Gastrocnemius medialis (tissue), 4 donors: ENCODE measurements around the gene PDGFRB. TPM values are rescaled to one million over a fixed set of nuclear protein-coding genes. Genes with fewer than 3 reads are reported as not detected.

Experiments used
- ATAC-seq, 2 donors: fragments of 150-250 bp; one replicate each; pipeline ENCODE4 v1.9.1; 2016
- DNase-seq, 2 donors: peaks; one replicate each; pipeline ENCODE4 v3.0.0-alpha.2; 2019
- H3K27ac ChIP-seq, 4 donors: fragments of 200-600 bp; sonication (generic); 1 replicate in 1 of 4; 2 replicates in 3 of 4; pipeline ENCODE4 v1.5.1; 2016 to 2018; ENCODE audit warnings: mild to moderate bottlenecking in 2 of 4, moderate library complexity in 1 of 4
- H3K27me3 ChIP-seq, 3 donors: fragments of 200-600 bp; sonication (generic) in 2 of 3; 1 replicate in 1 of 3; 2 replicates in 2 of 3; pipeline versions ENCODE4 v1.5.1 to v1.6.0; 2016 to 2019; ENCODE audit warnings: mild to moderate bottlenecking in 1 of 3, moderate library complexity in 1 of 3
- H3K36me3 ChIP-seq, 2 donors: fragments of 200-600 bp; sonication (generic) in 1 of 2; one replicate each; pipeline ENCODE4 v1.5.1; 2017 to 2018
- H3K4me1 ChIP-seq, 2 donors: fragments of 200-600 bp; sonication (generic) in 1 of 2; one replicate each; pipeline ENCODE4 v1.5.1; 2016 to 2017; ENCODE audit warnings: mild to moderate bottlenecking in 2 of 2
- H3K4me3 ChIP-seq, 4 donors: fragments of 200-600 bp; sonication (generic) in 3 of 4; 1 replicate in 1 of 4; 2 replicates in 3 of 4; pipeline ENCODE4 v1.5.1; 2016 to 2019; ENCODE audit warnings: mild to moderate bottlenecking in 2 of 4
- H3K9me3 ChIP-seq, 3 donors: fragments of 200-600 bp; sonication (generic) in 2 of 3; 1 replicate in 1 of 3; 2 replicates in 2 of 3; pipeline ENCODE4 v1.5.1; 2016 to 2019
- POLR2A ChIP-seq, 2 donors: fragments of 450-650 bp; IDR thresholded peaks; one replicate each; pipeline ENCODE4 v1.6.1; 2017; ENCODE audit warnings: antibody characterized with exemption in 2 of 2, mild to moderate bottlenecking in 2 of 2, moderate library complexity in 2 of 2
- in situ Hi-C, 4 donors: fragments of 200-750 bp; cut with MboI; loops; one replicate each; pipeline versions ENCODE4 v1.15.0 to v1.8.0; 2017; ENCODE audit warnings: low sequenced_read_pairs in 4 of 4
- intact Hi-C: fragments of 100-400 bp; cut with DNase I; formaldehyde crosslinking; loops from one replicate; pipeline ENCODE4 v1.15.1; 2023; ENCODE audit warnings: low total_unique reads
- total RNA-seq, 4 donors: library from RNA; depleted of rRNA; stranded (reverse); fragments of >200 nt; gene quantifications; one replicate each; pipeline versions ENCODE4 v1.1.0 to v1.2.3, GENCODE V29; 2016
- TF ChIP-seq, protein P1 (sequence below), 5 experiments: fragments of 450-650 bp in 3 of 5; fragments of 200-600 bp in 2 of 5; sonication (generic) in 2 of 5; IDR thresholded peaks in 4 of 5; conservative IDR thresholded peaks in 1 of 5; 1 replicate in 4 of 5; 2 replicates in 1 of 5; pipeline ENCODE4 v1.5.1; 2016 to 2019; ENCODE audit warnings: antibody characterized with exemption in 5 of 5, mild to moderate bottlenecking in 3 of 5, moderate library complexity in 3 of 5

PDGFRB gene
- total RNA-seq, 4 donors from 2014 or later: 27.9 to 58.4 (median 52.5) TPM

DNA sequence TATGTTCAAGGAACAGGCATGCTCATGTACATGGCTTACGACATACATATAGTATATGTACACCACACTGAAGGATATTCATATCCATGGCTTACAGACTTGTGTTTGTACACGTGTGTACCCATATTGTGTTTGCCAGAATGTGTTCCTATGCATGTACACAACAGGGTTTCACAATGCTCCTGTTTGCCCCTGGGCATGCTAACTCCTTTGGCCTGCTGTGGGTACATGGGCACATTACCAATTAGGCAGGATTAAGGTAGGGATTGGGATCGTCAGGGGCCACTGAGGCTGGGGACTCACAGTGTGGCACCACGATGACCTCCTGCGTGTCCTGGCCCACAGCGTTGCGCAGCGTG is 26.2 kb downstream of the PDGFRB start:
- ATAC-seq (no peak), DNase-seq (no peak)
- Histone ChIP-seq H3K36me3 (no peaks in the 10 kb centered on the region), H3K9me3 (no peaks in the 10 kb centered on the region), H3K4me3 (peak overlapping the region in 1 of 4 donors; percentile 40), H3K4me1 (peaks cover 0 to 10% of the 10 kb centered on the region in 2 donors), H3K27me3 (no peaks in the 10 kb centered on the region), H3K27ac (peak overlapping the region in 1 of 4 donors; percentile 30)
- TF ChIP-seq, protein P1, sequence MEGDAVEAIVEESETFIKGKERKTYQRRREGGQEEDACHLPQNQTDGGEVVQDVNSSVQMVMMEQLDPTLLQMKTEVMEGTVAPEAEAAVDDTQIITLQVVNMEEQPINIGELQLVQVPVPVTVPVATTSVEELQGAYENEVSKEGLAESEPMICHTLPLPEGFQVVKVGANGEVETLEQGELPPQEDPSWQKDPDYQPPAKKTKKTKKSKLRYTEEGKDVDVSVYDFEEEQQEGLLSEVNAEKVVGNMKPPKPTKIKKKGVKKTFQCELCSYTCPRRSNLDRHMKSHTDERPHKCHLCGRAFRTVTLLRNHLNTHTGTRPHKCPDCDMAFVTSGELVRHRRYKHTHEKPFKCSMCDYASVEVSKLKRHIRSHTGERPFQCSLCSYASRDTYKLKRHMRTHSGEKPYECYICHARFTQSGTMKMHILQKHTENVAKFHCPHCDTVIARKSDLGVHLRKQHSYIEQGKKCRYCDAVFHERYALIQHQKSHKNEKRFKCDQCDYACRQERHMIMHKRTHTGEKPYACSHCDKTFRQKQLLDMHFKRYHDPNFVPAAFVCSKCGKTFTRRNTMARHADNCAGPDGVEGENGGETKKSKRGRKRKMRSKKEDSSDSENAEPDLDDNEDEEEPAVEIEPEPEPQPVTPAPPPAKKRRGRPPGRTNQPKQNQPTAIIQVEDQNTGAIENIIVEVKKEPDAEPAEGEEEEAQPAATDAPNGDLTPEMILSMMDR (IDR thresholded peaks at IDR 0.05 in 4 of 5, conservative IDR thresholded peaks at IDR 0.05 in 1 of 5): no peak
- no peak for TF ChIP-seq POLR2A (IDR thresholded peaks at IDR 0.05)
- in situ Hi-C loops (no loop called here), intact Hi-C loops (no loop called here)

DNA sequence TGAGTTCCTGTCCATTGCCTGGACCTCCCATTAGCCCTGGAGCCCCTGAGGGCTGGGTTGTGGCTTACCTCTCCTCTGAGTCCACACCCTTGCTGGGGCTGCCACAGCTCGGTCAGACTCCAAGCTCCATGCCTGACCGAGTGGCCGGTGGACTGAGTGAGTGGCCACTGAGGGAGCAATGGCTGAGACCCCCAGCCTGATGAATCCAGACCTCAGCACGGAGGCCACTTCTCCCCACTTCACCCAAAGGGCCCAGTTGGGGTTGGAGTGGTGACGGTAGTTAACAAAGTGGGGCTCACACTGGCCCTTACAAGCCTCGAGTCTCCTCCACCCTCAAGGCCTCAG is 28.8 kb downstream of the PDGFRB start:
- Histone ChIP-seq H3K9me3 (no peaks in the 10 kb centered on the region), H3K4me1 (peaks cover 0 to 10% of the 10 kb centered on the region in 2 donors), H3K4me3 (no peak overlapping the region), H3K36me3 (no peaks in the 10 kb centered on the region), H3K27ac (no peak overlapping the region), H3K27me3 (no peaks in the 10 kb centered on the region)
- ATAC-seq (no peak), DNase-seq (no peak)
- in situ Hi-C loops: no loop called here
- intact Hi-C loops: no loop called here
- no peak for TF ChIP-seq POLR2A (IDR thresholded peaks at IDR 0.05)
- TF ChIP-seq, protein P1 (IDR thresholded peaks at IDR 0.05 in 4 of 5, conservative IDR thresholded peaks at IDR 0.05 in 1 of 5): no peak

DNA sequence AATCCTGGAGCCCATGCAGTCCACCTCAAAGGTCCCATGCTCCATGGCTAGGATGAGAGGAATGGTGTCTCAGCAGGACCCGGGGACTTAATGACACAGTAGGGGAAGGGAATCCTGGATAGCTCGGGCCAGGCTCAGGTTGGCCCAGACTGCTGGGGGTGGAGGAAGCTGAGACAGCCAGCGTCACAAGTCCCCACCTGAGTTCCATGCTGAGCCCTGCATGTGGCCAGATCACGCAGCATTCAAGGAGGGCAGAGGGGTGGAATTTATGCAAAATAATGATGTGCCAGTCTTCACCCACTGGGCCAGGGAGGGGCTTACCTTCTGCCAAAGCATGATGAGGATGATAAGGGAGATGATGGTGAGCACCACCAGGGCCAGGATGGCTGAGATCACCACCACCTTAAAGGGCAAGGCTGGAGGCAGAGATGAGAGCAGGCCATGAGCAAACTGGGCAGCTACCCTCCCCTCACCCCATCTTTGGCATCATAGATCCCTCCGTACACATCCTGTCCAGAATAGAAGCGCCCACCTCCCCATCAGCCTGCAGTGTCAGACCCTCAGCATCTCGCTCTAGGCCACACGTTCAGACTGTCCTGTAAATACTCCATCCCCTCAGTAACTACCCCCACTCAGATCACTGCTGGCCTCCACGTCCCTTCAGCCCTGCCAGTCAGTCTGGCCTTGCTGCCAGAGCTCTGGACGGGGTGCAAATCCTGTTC is 29.3 kb downstream of the PDGFRB start:
- Histone ChIP-seq H3K36me3 (no peaks in the 10 kb centered on the region), H3K27ac (no peak overlapping the region), H3K27me3 (no peaks in the 10 kb centered on the region), H3K4me3 (no peak overlapping the region), H3K9me3 (no peaks in the 10 kb centered on the region), H3K4me1 (peaks cover 0 to 10% of the 10 kb centered on the region in 2 donors)
- TF ChIP-seq, protein P1 (IDR thresholded peaks at IDR 0.05 in 4 of 5, conservative IDR thresholded peaks at IDR 0.05 in 1 of 5): no peak
- TF ChIP-seq POLR2A (IDR thresholded peaks at IDR 0.05): no peak
- intact Hi-C loops: no loop called here
- DNase-seq (no peak), ATAC-seq (no peak)
- in situ Hi-C loops: no loop called here

DNA sequence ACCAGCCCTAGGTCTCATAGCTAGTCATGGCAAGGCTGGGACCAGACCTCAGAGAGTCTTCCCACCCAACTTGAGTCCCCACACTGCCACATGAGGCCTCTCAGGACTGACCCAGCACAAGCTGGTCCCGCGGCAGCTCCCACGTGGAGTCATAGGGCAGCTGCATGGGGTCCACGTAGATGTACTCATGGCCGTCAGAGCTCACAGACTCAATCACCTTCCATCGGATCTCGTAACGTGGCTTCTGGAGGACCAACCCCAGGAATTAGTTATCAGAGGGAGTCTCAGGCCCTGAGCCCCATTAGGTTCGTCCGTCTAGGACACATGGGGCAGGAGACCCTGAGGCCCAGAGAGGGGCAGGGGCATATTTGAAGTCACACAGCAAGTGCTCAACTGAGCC is 30.3 kb downstream of the PDGFRB start:
- H3K27me3 ChIP-seq: no peaks in the 10 kb centered on the region
- H3K4me3 ChIP-seq: no peak overlapping the region
- in situ Hi-C loops: no loop called here
- DNase-seq: no peak
- H3K27ac ChIP-seq: peak overlapping the region in 1 of 4 donors; percentile 41
- intact Hi-C loops: no loop called here
- no peaks in the 10 kb centered on the region for H3K36me3 ChIP-seq
- peaks cover 0 to 10% of the 10 kb centered on the region in 2 donors for H3K4me1 ChIP-seq
- no peak for TF ChIP-seq POLR2A (IDR thresholded peaks at IDR 0.05)
- TF ChIP-seq, protein P1 (IDR thresholded peaks at IDR 0.05 in 4 of 5, conservative IDR thresholded peaks at IDR 0.05 in 1 of 5): no peak
- no peak for ATAC-seq
- no peaks in the 10 kb centered on the region for H3K9me3 ChIP-seq

DNA sequence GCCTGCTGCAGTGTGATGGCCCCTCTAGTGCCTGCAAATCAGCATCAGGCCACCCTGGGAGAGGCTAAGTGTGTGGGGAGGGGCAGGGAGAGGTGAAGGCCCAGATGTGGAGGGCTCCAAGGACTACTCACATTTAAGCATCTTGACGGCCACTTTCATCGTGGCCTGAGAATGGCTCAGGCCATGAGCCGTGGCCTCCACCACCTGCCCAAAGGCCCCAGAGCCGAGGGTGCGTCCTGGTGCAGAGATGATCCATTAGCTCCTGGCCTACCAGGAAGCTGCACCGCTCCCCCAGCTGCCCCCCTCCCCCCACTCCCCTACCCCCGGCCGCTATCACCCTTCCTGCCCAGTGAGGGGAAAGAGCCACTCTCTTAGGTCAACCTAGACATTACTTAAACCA is 31.0 kb downstream of the PDGFRB start:
- in situ Hi-C loops: no loop called here

More for the DNA sequence above, 31.0 kb downstream of the PDGFRB start:
- DNase-seq: no peak
- Histone ChIP-seq H3K27me3 (no peaks in the 10 kb centered on the region), H3K9me3 (no peaks in the 10 kb centered on the region), H3K36me3 (no peaks in the 10 kb centered on the region), H3K4me1 (peaks cover 0 to 2% of the 10 kb centered on the region in 2 donors), H3K4me3 (no peak overlapping the region), H3K27ac (no peak overlapping the region)
- ATAC-seq: no peak
- TF ChIP-seq, protein P1 (IDR thresholded peaks at IDR 0.05 in 4 of 5, conservative IDR thresholded peaks at IDR 0.05 in 1 of 5): no peak
- TF ChIP-seq POLR2A (IDR thresholded peaks at IDR 0.05): no peak
- intact Hi-C loops: no loop called here
